ENCODE results near the gene FGF9. TPM values are rescaled to one million over a fixed set of nuclear protein-coding genes. Genes with fewer than 3 reads are reported as not detected.

FGF9 gene
- polyA plus RNA-seq, 2 of the 4 experiments (the other 2 are of a cell fraction), result not detected

DNA sequence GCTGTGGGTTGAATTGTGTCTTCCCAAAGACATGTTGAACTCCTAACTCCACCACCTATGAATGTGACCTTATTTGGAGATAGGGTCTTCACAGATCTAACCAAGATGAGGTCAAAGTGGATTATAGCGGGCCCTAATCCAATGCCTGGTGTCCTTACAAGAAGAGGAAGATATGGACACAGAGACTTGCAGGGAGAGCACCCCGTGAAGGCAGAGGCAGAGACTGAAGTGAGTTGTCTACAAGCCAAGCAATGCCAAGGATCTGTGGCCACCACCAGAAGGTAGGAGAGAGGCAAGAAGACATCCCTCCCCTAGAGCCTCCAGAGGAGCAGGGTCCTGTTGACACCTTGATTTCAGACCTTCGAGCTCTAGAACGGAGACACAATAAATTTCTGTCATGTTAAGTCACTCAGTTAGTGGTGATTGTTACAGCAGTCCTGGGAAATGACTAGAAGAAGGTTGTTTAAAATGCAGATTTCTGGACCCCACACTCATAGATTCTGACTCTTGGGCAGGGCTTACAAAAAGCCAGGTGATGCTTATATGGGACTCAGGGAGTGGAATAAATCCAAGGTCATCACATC is 70.6 kb downstream of the FGF9 start:
- no peak for TF ChIP-seq PHF8 (IDR thresholded peaks at IDR 0.05; ENCODE audit: borderline replicate concordance, low read depth)
- TF ChIP-seq CBX8 (IDR thresholded peaks at IDR 0.05), result no peak
- TF ChIP-seq, protein P1, sequence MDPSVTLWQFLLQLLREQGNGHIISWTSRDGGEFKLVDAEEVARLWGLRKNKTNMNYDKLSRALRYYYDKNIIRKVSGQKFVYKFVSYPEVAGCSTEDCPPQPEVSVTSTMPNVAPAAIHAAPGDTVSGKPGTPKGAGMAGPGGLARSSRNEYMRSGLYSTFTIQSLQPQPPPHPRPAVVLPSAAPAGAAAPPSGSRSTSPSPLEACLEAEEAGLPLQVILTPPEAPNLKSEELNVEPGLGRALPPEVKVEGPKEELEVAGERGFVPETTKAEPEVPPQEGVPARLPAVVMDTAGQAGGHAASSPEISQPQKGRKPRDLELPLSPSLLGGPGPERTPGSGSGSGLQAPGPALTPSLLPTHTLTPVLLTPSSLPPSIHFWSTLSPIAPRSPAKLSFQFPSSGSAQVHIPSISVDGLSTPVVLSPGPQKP (IDR thresholded peaks at IDR 0.05; ENCODE audit: low read depth, low read length), result no peak
- FAIRE-seq, result no peak

GRCh38 chr13:21742096-21742495 is 71.2 kb downstream of the FGF9 start:
- 37% methylated on average over 7 of the region's 7 CpGs for WGBS (ENCODE audit: missing lambda C conversion rate)
- TF ChIP-seq CEBPB (IDR thresholded peaks at IDR 0.05) (no peak), CBX8 (IDR thresholded peaks at IDR 0.05) (no peak), NPAS2 (CRISPR knock-in tag; IDR thresholded peaks at IDR 0.05; ENCODE audit: borderline replicate concordance) (no peak), RNF2 (IDR thresholded peaks at IDR 0.05; ENCODE audit: borderline replicate concordance, low read depth) (no peak), NR3C1 (IDR thresholded peaks at IDR 0.05) (no peak), POLR2A (IDR thresholded peaks at IDR 0.05; ENCODE audit: low read length) (no peak), ZSCAN20 (CRISPR knock-in tag; IDR thresholded peaks at IDR 0.05) (no peak), KDM1A (IDR thresholded peaks at IDR 0.05; ENCODE audit: low read depth) (no peak), SREBF2 (IDR thresholded peaks at IDR 0.05) (no peak), MAZ (IDR thresholded peaks at IDR 0.05; ENCODE audit: borderline replicate concordance, low read depth, low read length) (no peak), ZFP36 (IDR thresholded peaks at IDR 0.05; ENCODE audit: borderline replicate concordance, partially characterized antibody) (no peak)
- TF ChIP-seq, protein P2, sequence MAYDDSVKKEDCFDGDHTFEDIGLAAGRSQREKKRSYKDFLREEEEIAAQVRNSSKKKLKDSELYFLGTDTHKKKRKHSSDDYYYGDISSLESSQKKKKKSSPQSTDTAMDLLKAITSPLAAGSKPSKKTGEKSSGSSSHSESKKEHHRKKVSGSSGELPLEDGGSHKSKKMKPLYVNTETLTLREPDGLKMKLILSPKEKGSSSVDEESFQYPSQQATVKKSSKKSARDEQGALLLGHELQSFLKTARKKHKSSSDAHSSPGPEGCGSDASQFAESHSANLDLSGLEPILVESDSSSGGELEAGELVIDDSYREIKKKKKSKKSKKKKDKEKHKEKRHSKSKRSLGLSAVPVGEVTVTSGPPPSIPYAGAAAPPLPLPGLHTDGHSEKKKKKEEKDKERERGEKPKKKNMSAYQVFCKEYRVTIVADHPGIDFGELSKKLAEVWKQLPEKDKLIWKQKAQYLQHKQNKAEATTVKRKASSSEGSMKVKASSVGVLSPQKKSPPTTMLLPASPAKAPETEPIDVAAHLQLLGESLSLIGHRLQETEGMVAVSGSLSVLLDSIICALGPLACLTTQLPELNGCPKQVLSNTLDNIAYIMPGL (CRISPR knock-in tag; IDR thresholded peaks at IDR 0.05; ENCODE audit: borderline replicate concordance), result no peak
- TF ChIP-seq, protein P3, sequence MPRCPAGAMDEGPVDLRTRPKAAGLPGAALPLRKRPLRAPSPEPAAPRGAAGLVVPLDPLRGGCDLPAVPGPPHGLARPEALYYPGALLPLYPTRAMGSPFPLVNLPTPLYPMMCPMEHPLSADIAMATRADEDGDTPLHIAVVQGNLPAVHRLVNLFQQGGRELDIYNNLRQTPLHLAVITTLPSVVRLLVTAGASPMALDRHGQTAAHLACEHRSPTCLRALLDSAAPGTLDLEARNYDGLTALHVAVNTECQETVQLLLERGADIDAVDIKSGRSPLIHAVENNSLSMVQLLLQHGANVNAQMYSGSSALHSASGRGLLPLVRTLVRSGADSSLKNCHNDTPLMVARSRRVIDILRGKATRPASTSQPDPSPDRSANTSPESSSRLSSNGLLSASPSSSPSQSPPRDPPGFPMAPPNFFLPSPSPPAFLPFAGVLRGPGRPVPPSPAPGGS (IDR thresholded peaks at IDR 0.05), result no peak
- H3K4me3 ChIP-seq, result no peak overlapping the region
- DNase-seq (ENCODE audit: low read depth in 1 of 2, low spot score in 1 of 2) (no peak), FAIRE-seq (no peak), ATAC-seq (no peak)
- H3K4me2 ChIP-seq, result no peak overlapping the region
- POLR2A ChIA-PET, result no interaction called here
- H3K9me3 ChIP-seq, result no peaks in the 10 kb centered on the region
- no peaks in the 10 kb centered on the region for H3K4me1 ChIP-seq
- CTCF ChIA-PET, result no interaction called here
- no peak overlapping the region for H3K27ac ChIP-seq

More for the DNA sequence above, 70.6 kb downstream of the FGF9 start:
- CTCF ChIA-PET, result no interaction called here
- Histone ChIP-seq H3K4me1 (no peaks in the 10 kb centered on the region), H3K9me3 (no peaks in the 10 kb centered on the region), H3K4me3 (no peak overlapping the region), H3K4me2 (no peak overlapping the region), H3K27ac (no peak overlapping the region)
- DNase-seq (ENCODE audit: low read depth in 1 of 2, low spot score in 1 of 2) (no peak), ATAC-seq (no peak)
- POLR2A ChIA-PET, result no interaction called here
- WGBS (ENCODE audit: missing lambda C conversion rate), result 61% methylated on average over 4 of the region's 4 CpGs

DNA sequence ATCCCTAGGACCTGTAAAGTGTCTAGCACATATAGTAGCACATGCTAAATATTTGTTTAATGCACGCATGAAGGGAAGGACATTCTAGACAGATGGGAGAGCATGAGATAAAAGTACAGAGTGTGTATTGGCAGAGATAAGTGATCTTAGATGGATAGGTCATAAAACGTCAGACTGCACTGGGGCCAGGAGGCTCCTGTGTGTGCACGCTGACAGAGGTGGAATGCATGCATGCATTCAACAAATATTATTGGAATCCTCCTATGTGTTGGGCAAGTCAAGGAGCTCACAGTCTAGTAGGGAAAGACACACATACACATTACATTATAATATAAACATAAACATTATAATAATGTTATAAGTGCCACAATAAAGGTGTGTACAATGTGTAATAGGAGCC is 73.3 kb downstream of the FGF9 start:
- 0% methylated on average over 3 of the region's 3 CpGs for WGBS (ENCODE audit: missing lambda C conversion rate)
- no peaks in the 10 kb centered on the region for H3K9me3 ChIP-seq
- H3K4me2 ChIP-seq, result no peak overlapping the region
- no peaks in the 10 kb centered on the region for H3K4me1 ChIP-seq
- TF ChIP-seq KDM5A (IDR thresholded peaks at IDR 0.05) (no peak), POLR2AphosphoS2 (conservative IDR thresholded peaks at IDR 0.05; ENCODE audit: low read length) (no peak), HOXB5 (CRISPR knock-in tag; IDR thresholded peaks at IDR 0.05) (no peak), CHD2 (IDR thresholded peaks at IDR 0.05; ENCODE audit: low read length, partially characterized antibody) (no peak), MAFK (IDR thresholded peaks at IDR 0.05; ENCODE audit: partially characterized antibody) (no peak), JUN (IDR thresholded peaks at IDR 0.05) (no peak), BHLHE40 (IDR thresholded peaks at IDR 0.05; ENCODE audit: low read depth, low read length) (no peak), HOXA7 (CRISPR knock-in tag; IDR thresholded peaks at IDR 0.05) (no peak), PHF8 (IDR thresholded peaks at IDR 0.05; ENCODE audit: borderline replicate concordance, low read depth) (no peak), FOXS1 (CRISPR knock-in tag; IDR thresholded peaks at IDR 0.05) (no peak), KDM1A (IDR thresholded peaks at IDR 0.05; ENCODE audit: low read depth) (no peak), FOSB (CRISPR knock-in tag; IDR thresholded peaks at IDR 0.05) (no peak), SREBF2 (IDR thresholded peaks at IDR 0.05) (no peak), CBX2 (IDR thresholded peaks at IDR 0.05; ENCODE audit: borderline replicate concordance, low read depth) (no peak)
- TF ChIP-seq, protein P4, sequence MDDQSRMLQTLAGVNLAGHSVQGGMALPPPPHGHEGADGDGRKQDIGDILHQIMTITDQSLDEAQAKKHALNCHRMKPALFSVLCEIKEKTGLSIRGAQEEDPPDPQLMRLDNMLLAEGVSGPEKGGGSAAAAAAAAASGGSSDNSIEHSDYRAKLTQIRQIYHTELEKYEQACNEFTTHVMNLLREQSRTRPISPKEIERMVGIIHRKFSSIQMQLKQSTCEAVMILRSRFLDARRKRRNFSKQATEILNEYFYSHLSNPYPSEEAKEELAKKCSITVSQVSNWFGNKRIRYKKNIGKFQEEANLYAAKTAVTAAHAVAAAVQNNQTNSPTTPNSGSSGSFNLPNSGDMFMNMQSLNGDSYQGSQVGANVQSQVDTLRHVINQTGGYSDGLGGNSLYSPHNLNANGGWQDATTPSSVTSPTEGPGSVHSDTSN (IDR thresholded peaks at IDR 0.05), result no peak
- no peak for FAIRE-seq
- ChIA-PET POLR2A (no interaction called here), CTCF (no interaction called here)
- no peak overlapping the region for H3K4me3 ChIP-seq
- H3K27ac ChIP-seq, result no peak overlapping the region
- no peak for ATAC-seq
- no peak for DNase-seq (ENCODE audit: low read depth in 1 of 2, low spot score in 1 of 2)

Measured in A549 (cell line).